Panc1 (cell line): ENCODE results near the gene CLEC16A.

Experiments used
- POLR2AphosphoS5 ChIP-seq: IDR thresholded peaks from 2 replicates; pipeline ENCODE4 v1.6.1; 2012; ENCODE audit warnings: mild to moderate bottlenecking, low read depth, low read length, moderate library complexity
- TF ChIP-seq, protein P1 (sequence below): fragments of 450-650 bp; IDR thresholded peaks from 2 replicates; pipeline ENCODE4 v1.5.1; 2017; ENCODE audit warnings: mild to moderate bottlenecking
- TF ChIP-seq, protein P2 (sequence below), 2 experiments: IDR thresholded peaks; 2 replicates each; pipeline ENCODE4 v1.6.1; 2011 to 2012; ENCODE audit warnings: low read depth in 2 of 2, control low read depth in 1 of 2, low read length in 1 of 2, mild to moderate bottlenecking in 1 of 2, moderate library complexity in 1 of 2; ENCODE audit not compliant: insufficient read depth in 1 of 2

DNA sequence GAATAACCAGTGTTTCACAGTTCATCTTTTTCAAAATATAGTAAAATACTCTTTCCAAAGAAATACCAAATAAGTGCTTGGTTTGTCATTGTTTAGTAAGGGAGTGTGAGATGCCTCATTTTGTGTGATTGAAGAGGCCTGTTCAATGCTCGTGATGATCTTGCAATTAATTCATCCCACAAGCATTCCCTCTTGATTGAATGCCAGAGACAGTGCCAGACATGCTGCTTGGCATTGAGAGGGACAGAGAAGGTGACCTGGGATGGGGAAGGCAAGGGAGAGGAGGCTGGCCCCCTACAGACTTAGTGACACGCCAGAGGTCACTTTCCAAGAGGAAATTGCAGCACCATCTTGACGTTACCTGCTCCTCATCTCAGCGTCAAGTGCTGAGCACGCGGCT lies 49.3 kb downstream of the CLEC16A start:
- TF ChIP-seq, protein P1, sequence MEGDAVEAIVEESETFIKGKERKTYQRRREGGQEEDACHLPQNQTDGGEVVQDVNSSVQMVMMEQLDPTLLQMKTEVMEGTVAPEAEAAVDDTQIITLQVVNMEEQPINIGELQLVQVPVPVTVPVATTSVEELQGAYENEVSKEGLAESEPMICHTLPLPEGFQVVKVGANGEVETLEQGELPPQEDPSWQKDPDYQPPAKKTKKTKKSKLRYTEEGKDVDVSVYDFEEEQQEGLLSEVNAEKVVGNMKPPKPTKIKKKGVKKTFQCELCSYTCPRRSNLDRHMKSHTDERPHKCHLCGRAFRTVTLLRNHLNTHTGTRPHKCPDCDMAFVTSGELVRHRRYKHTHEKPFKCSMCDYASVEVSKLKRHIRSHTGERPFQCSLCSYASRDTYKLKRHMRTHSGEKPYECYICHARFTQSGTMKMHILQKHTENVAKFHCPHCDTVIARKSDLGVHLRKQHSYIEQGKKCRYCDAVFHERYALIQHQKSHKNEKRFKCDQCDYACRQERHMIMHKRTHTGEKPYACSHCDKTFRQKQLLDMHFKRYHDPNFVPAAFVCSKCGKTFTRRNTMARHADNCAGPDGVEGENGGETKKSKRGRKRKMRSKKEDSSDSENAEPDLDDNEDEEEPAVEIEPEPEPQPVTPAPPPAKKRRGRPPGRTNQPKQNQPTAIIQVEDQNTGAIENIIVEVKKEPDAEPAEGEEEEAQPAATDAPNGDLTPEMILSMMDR, result no peak
- TF ChIP-seq POLR2AphosphoS5, result no peak
- TF ChIP-seq, protein P2, sequence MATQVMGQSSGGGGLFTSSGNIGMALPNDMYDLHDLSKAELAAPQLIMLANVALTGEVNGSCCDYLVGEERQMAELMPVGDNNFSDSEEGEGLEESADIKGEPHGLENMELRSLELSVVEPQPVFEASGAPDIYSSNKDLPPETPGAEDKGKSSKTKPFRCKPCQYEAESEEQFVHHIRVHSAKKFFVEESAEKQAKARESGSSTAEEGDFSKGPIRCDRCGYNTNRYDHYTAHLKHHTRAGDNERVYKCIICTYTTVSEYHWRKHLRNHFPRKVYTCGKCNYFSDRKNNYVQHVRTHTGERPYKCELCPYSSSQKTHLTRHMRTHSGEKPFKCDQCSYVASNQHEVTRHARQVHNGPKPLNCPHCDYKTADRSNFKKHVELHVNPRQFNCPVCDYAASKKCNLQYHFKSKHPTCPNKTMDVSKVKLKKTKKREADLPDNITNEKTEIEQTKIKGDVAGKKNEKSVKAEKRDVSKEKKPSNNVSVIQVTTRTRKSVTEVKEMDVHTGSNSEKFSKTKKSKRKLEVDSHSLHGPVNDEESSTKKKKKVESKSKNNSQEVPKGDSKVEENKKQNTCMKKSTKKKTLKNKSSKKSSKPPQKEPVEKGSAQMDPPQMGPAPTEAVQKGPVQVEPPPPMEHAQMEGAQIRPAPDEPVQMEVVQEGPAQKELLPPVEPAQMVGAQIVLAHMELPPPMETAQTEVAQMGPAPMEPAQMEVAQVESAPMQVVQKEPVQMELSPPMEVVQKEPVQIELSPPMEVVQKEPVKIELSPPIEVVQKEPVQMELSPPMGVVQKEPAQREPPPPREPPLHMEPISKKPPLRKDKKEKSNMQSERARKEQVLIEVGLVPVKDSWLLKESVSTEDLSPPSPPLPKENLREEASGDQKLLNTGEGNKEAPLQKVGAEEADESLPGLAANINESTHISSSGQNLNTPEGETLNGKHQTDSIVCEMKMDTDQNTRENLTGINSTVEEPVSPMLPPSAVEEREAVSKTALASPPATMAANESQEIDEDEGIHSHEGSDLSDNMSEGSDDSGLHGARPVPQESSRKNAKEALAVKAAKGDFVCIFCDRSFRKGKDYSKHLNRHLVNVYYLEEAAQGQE (IDR thresholded peaks at IDR 0.05; ENCODE audit: insufficient read depth in 1 of 2, low read depth in 2 of 2, low read length in 1 of 2), result no peak
